Measurements from ENCODE around the gene PPARG. TPM values are rescaled to one million over a fixed set of nuclear protein-coding genes. Genes with fewer than 3 reads are reported as not detected.
"Not testable (repeated sequence)": the region's sequence is repeated elsewhere in the genome, so short reads cannot be mapped to it uniquely, and the experiment has no call there.

Gene PPARG
- total RNA-seq = 10 to 100 TPM in 1 of 2 donors, 1 to 10 TPM in 1; 1.5 to 18.3 TPM

- H3K27ac Mint-ChIP-seq = no peak within 1 kb of the TSS
- peaks cover 3% of the 10 kb centered on the region for H3K4me1 Mint-ChIP-seq
- no peaks in the 10 kb centered on the region for H3K9me3 Mint-ChIP-seq
- H3K4me3 Mint-ChIP-seq = peak within 1 kb of the TSS; percentile 68
- ATAC-seq (replicated peaks) = peak; percentile 75
- H3K36me3 Mint-ChIP-seq (ENCODE audit: low read depth) = no peaks in the 10 kb centered on the region
- H3K27me3 Mint-ChIP-seq = peaks cover 29% of the 10 kb centered on the region
Measured at GRCh38 chr3:12288182-12289129, at the start of gene PPARG. Gene PPARG, plus strand, starts transcription at chr3:12289070. Its CDS starts 90,642 bp downstream, at chr3:12379712.

- ATAC-seq (replicated peaks) = no peak
- Mint-ChIP-seq H3K36me3 (ENCODE audit: low read depth) (no peaks in the 10 kb centered on the region), H3K4me1 (peaks cover under 1% of the 10 kb centered on the region), H3K9me3 (no peaks in the 10 kb centered on the region), H3K27ac (no peak overlapping the region), H3K4me3 (no peak overlapping the region), H3K27me3 (peaks cover 8% of the 10 kb centered on the region)
Measured at GRCh38 chr3:12239301-12239700, 49.6 kb upstream of the PPARG start.

- H3K27ac Mint-ChIP-seq = no peak overlapping the region
- peaks cover 20% of the 10 kb centered on the region for H3K27me3 Mint-ChIP-seq
- ATAC-seq (replicated peaks) = no peak
- H3K4me3 Mint-ChIP-seq = no peak overlapping the region
- H3K9me3 Mint-ChIP-seq = no peaks in the 10 kb centered on the region
- H3K4me1 Mint-ChIP-seq = peaks cover 4% of the 10 kb centered on the region
- no peaks in the 10 kb centered on the region for H3K36me3 Mint-ChIP-seq (ENCODE audit: low read depth)
Measured at GRCh38 chr3:12242772-12243171, 46.1 kb upstream of the PPARG start.

GRCh38 chr3:12246497-12247163 lies 42.2 kb upstream of the PPARG start:
- Mint-ChIP-seq H3K27ac (no peak overlapping the region), H3K9me3 (peaks cover 7% of the 10 kb centered on the region), H3K4me3 (no peak overlapping the region), H3K4me1 (peaks cover 4% of the 10 kb centered on the region), H3K36me3 (ENCODE audit: low read depth) (no peaks in the 10 kb centered on the region), H3K27me3 (peaks cover 26% of the 10 kb centered on the region)
- ATAC-seq (replicated peaks) = no peak

- Mint-ChIP-seq H3K9me3 (peaks cover 7% of the 10 kb centered on the region), H3K4me1 (peaks cover 4% of the 10 kb centered on the region), H3K36me3 (ENCODE audit: low read depth) (no peaks in the 10 kb centered on the region), H3K27me3 (peaks cover 26% of the 10 kb centered on the region), H3K27ac (no peak overlapping the region), H3K4me3 (no peak overlapping the region)
- ATAC-seq (replicated peaks) = no peak
Measured at GRCh38 chr3:12247411-12247810, 41.5 kb upstream of the PPARG start.

GRCh38 chr3:12249519-12249918 lies 39.4 kb upstream of the PPARG start:
- H3K36me3 Mint-ChIP-seq (ENCODE audit: low read depth) = no peaks in the 10 kb centered on the region
- peaks cover 4% of the 10 kb centered on the region for H3K4me1 Mint-ChIP-seq
- ATAC-seq (replicated peaks) = no peak
- H3K4me3 Mint-ChIP-seq = no peak overlapping the region
- H3K9me3 Mint-ChIP-seq = peaks cover 7% of the 10 kb centered on the region
- H3K27ac Mint-ChIP-seq = no peak overlapping the region
- H3K27me3 Mint-ChIP-seq = peaks cover 26% of the 10 kb centered on the region

GRCh38 chr3:12252889-12253288 lies 36.0 kb upstream of the PPARG start:
- H3K36me3 Mint-ChIP-seq (ENCODE audit: low read depth) = no peaks in the 10 kb centered on the region
- peaks cover 7% of the 10 kb centered on the region for H3K9me3 Mint-ChIP-seq
- ATAC-seq (replicated peaks) = no peak
- no peak overlapping the region for H3K4me3 Mint-ChIP-seq
- H3K4me1 Mint-ChIP-seq = no peaks in the 10 kb centered on the region
- peaks cover 17% of the 10 kb centered on the region for H3K27me3 Mint-ChIP-seq
- H3K27ac Mint-ChIP-seq = no peak overlapping the region

- Mint-ChIP-seq H3K9me3 (peaks cover 7% of the 10 kb centered on the region), H3K36me3 (ENCODE audit: low read depth) (no peaks in the 10 kb centered on the region)
Measured at GRCh38 chr3:12253516-12254343, 35.1 kb upstream of the PPARG start.

GRCh38 chr3:12255393-12255792 lies 33.5 kb upstream of the PPARG start:
- Mint-ChIP-seq H3K9me3 (no peaks in the 10 kb centered on the region), H3K4me3 (no peak overlapping the region), H3K36me3 (ENCODE audit: low read depth) (no peaks in the 10 kb centered on the region), H3K27ac (no peak overlapping the region), H3K4me1 (no peaks in the 10 kb centered on the region), H3K27me3 (peaks cover 10% of the 10 kb centered on the region)
- ATAC-seq (replicated peaks) = no peak

More at GRCh38 chr3:12253516-12254343, 35.1 kb upstream of the PPARG start:
- Mint-ChIP-seq H3K4me1 (no peaks in the 10 kb centered on the region), H3K27me3 (peaks cover 19% of the 10 kb centered on the region), H3K4me3 (no peak overlapping the region), H3K27ac (no peak overlapping the region)
- no peak for ATAC-seq (replicated peaks)

GRCh38 chr3:12258911-12259310 lies 30.0 kb upstream of the PPARG start:
- H3K27ac Mint-ChIP-seq = no peak overlapping the region
- H3K36me3 Mint-ChIP-seq (ENCODE audit: low read depth) = no peaks in the 10 kb centered on the region
- peaks cover 10% of the 10 kb centered on the region for H3K27me3 Mint-ChIP-seq
- ATAC-seq (replicated peaks) = no peak
- H3K9me3 Mint-ChIP-seq = no peaks in the 10 kb centered on the region
- no peak overlapping the region for H3K4me3 Mint-ChIP-seq
- H3K4me1 Mint-ChIP-seq = no peaks in the 10 kb centered on the region

- not testable (repeated sequence) for H3K27ac Mint-ChIP-seq; H3K9me3 Mint-ChIP-seq; ATAC-seq (replicated peaks); H3K4me3 Mint-ChIP-seq; H3K27me3 Mint-ChIP-seq; H3K4me1 Mint-ChIP-seq; H3K36me3 Mint-ChIP-seq (ENCODE audit: low read depth)
Measured at GRCh38 chr3:12262173-12262572, 26.7 kb upstream of the PPARG start.

GRCh38 chr3:12265508-12265907 lies 23.4 kb upstream of the PPARG start:
- H3K27ac Mint-ChIP-seq = no peak overlapping the region
- no peaks in the 10 kb centered on the region for H3K4me1 Mint-ChIP-seq
- no peaks in the 10 kb centered on the region for H3K27me3 Mint-ChIP-seq
- H3K36me3 Mint-ChIP-seq (ENCODE audit: low read depth) = no peaks in the 10 kb centered on the region
- no peaks in the 10 kb centered on the region for H3K9me3 Mint-ChIP-seq
- no peak overlapping the region for H3K4me3 Mint-ChIP-seq
- ATAC-seq (replicated peaks) = no peak

- H3K36me3 Mint-ChIP-seq (ENCODE audit: low read depth) = no peaks in the 10 kb centered on the region
- no peaks in the 10 kb centered on the region for H3K4me1 Mint-ChIP-seq
- no peaks in the 10 kb centered on the region for H3K27me3 Mint-ChIP-seq
- no peaks in the 10 kb centered on the region for H3K9me3 Mint-ChIP-seq
- H3K27ac Mint-ChIP-seq = no peak overlapping the region
- ATAC-seq (replicated peaks) = no peak
- H3K4me3 Mint-ChIP-seq = no peak overlapping the region
Measured at GRCh38 chr3:12266038-12266437, 22.8 kb upstream of the PPARG start.

- no peaks in the 10 kb centered on the region for H3K36me3 Mint-ChIP-seq (ENCODE audit: low read depth)
- H3K27ac Mint-ChIP-seq = no peak overlapping the region
- ATAC-seq (replicated peaks) = no peak
Measured at GRCh38 chr3:12267376-12268030, 21.4 kb upstream of the PPARG start.

More at GRCh38 chr3:12267376-12268030, 21.4 kb upstream of the PPARG start:
- Mint-ChIP-seq H3K4me1 (no peaks in the 10 kb centered on the region), H3K4me3 (no peak overlapping the region), H3K27me3 (peaks cover 4% of the 10 kb centered on the region), H3K9me3 (no peaks in the 10 kb centered on the region)
